Measurements from ENCODE around the gene VPS13D.

Gene VPS13D

GRCh38 chr1:12232221-12232620 is 2.4 kb downstream of the VPS13D start:
- DNase-seq (ENCODE audit: low spot score), result no peak

- peak; percentile 71 for DNase-seq (ENCODE audit: low spot score)
These were observed 14.2 kb downstream of the VPS13D start for GRCh38 chr1:12244078-12244477.

GRCh38 chr1:12244585-12244984 is 14.8 kb downstream of the VPS13D start:
- no peak for DNase-seq (ENCODE audit: low spot score)

GRCh38 chr1:12245116-12245515 is 15.3 kb downstream of the VPS13D start:
- DNase-seq (ENCODE audit: low spot score), result no peak

- DNase-seq (ENCODE audit: low spot score), result no peak
These were observed 15.9 kb downstream of the VPS13D start for GRCh38 chr1:12245733-12246132.

GRCh38 chr1:12246584-12246983 is 16.8 kb downstream of the VPS13D start:
- no peak for DNase-seq (ENCODE audit: low spot score)

- no peak for DNase-seq (ENCODE audit: low spot score)
These were observed 19.4 kb downstream of the VPS13D start for GRCh38 chr1:12249181-12249580.

- DNase-seq (ENCODE audit: low spot score), result no peak
These were observed 19.9 kb downstream of the VPS13D start for GRCh38 chr1:12249748-12250147.

GRCh38 chr1:12251442-12251841 is 21.6 kb downstream of the VPS13D start:
- no peak for DNase-seq (ENCODE audit: low spot score)

- DNase-seq (ENCODE audit: low spot score), result no peak
These were observed 26.1 kb downstream of the VPS13D start for GRCh38 chr1:12255913-12256312.

GRCh38 chr1:12258272-12258671 is 28.4 kb downstream of the VPS13D start:
- DNase-seq (ENCODE audit: low spot score), result no peak

GRCh38 chr1:12269351-12269750 is 39.5 kb downstream of the VPS13D start:
- DNase-seq (ENCODE audit: low spot score), result no peak

- no peak for DNase-seq (ENCODE audit: low spot score)
These were observed 41.2 kb downstream of the VPS13D start for GRCh38 chr1:12271033-12271432.

- no peak for DNase-seq (ENCODE audit: low spot score)
These were observed 42.9 kb downstream of the VPS13D start for GRCh38 chr1:12272770-12273169.

- peak; percentile 75 for DNase-seq (ENCODE audit: low spot score)
These were observed 45.5 kb downstream of the VPS13D start for GRCh38 chr1:12275370-12275769.

- peak; percentile 66 for DNase-seq (ENCODE audit: low spot score)
These were observed 46.4 kb downstream of the VPS13D start for GRCh38 chr1:12276225-12276624.

GRCh38 chr1:12279003-12279402 is 49.2 kb downstream of the VPS13D start:
- no peak for DNase-seq (ENCODE audit: low spot score)

GRCh38 chr1:12279728-12280464 is 50.1 kb downstream of the VPS13D start:
- no peak for DNase-seq (ENCODE audit: low spot score)

GRCh38 chr1:12282142-12282541 is 52.3 kb downstream of the VPS13D start:
- no peak for DNase-seq (ENCODE audit: low spot score)

GRCh38 chr1:12284486-12284885 is 54.7 kb downstream of the VPS13D start:
- no peak for DNase-seq (ENCODE audit: low spot score)

- DNase-seq (ENCODE audit: low spot score), result no peak
These were observed 55.8 kb downstream of the VPS13D start for GRCh38 chr1:12285496-12286143.

- DNase-seq (ENCODE audit: low spot score), result no peak
These were observed 58.0 kb downstream of the VPS13D start for GRCh38 chr1:12287869-12288268.

- DNase-seq (ENCODE audit: low spot score), result no peak
These were observed 61.0 kb downstream of the VPS13D start for GRCh38 chr1:12290828-12291227.

- DNase-seq (ENCODE audit: low spot score), result no peak
These were observed 63.6 kb downstream of the VPS13D start for GRCh38 chr1:12293416-12293815.

Data from iPS-NIHi11 (cell line).